Gastrocnemius medialis (tissue), 4 donors: Measurements from ENCODE around the gene SMAD4. TPM values are rescaled to one million over a fixed set of nuclear protein-coding genes. Genes with fewer than 3 reads are reported as not detected.
"Not testable (repeated sequence)": the region's sequence is repeated elsewhere in the genome, so short reads cannot be mapped to it uniquely, and the experiment has no call there.

Experiments used
- ATAC-seq, 2 donors: fragments of 150-250 bp; one replicate each; pipeline ENCODE4 v1.9.1; 2016
- DNase-seq, 2 donors: peaks; one replicate each; pipeline ENCODE4 v3.0.0-alpha.2; 2019
- H3K27ac ChIP-seq, 4 donors: fragments of 200-600 bp; sonication (generic); 1 replicate in 1 of 4; 2 replicates in 3 of 4; pipeline ENCODE4 v1.5.1; 2016 to 2018; ENCODE audit warnings: mild to moderate bottlenecking in 2 of 4, moderate library complexity in 1 of 4
- H3K27me3 ChIP-seq, 3 donors: fragments of 200-600 bp; sonication (generic) in 2 of 3; 1 replicate in 1 of 3; 2 replicates in 2 of 3; pipeline versions ENCODE4 v1.5.1 to v1.6.0; 2016 to 2019; ENCODE audit warnings: mild to moderate bottlenecking in 1 of 3, moderate library complexity in 1 of 3
- H3K36me3 ChIP-seq, 2 donors: fragments of 200-600 bp; sonication (generic) in 1 of 2; one replicate each; pipeline ENCODE4 v1.5.1; 2017 to 2018
- H3K4me1 ChIP-seq, 2 donors: fragments of 200-600 bp; sonication (generic) in 1 of 2; one replicate each; pipeline ENCODE4 v1.5.1; 2016 to 2017; ENCODE audit warnings: mild to moderate bottlenecking in 2 of 2
- H3K4me3 ChIP-seq, 4 donors: fragments of 200-600 bp; sonication (generic) in 3 of 4; 1 replicate in 1 of 4; 2 replicates in 3 of 4; pipeline ENCODE4 v1.5.1; 2016 to 2019; ENCODE audit warnings: mild to moderate bottlenecking in 2 of 4
- H3K9me3 ChIP-seq, 3 donors: fragments of 200-600 bp; sonication (generic) in 2 of 3; 1 replicate in 1 of 3; 2 replicates in 2 of 3; pipeline ENCODE4 v1.5.1; 2016 to 2019
- CTCF ChIP-seq, 5 experiments: fragments of 450-650 bp in 3 of 5; fragments of 200-600 bp in 2 of 5; sonication (generic) in 2 of 5; IDR thresholded peaks in 4 of 5; conservative IDR thresholded peaks in 1 of 5; 1 replicate in 4 of 5; 2 replicates in 1 of 5; pipeline ENCODE4 v1.5.1; 2016 to 2019; ENCODE audit warnings: antibody characterized with exemption in 5 of 5, mild to moderate bottlenecking in 3 of 5, moderate library complexity in 3 of 5
- POLR2A ChIP-seq, 2 donors: fragments of 450-650 bp; IDR thresholded peaks; one replicate each; pipeline ENCODE4 v1.6.1; 2017; ENCODE audit warnings: antibody characterized with exemption in 2 of 2, mild to moderate bottlenecking in 2 of 2, moderate library complexity in 2 of 2
- in situ Hi-C, 4 donors: fragments of 200-750 bp; cut with MboI; loops; one replicate each; pipeline versions ENCODE4 v1.15.0 to v1.8.0; 2017; ENCODE audit warnings: low sequenced_read_pairs in 4 of 4
- intact Hi-C: fragments of 100-400 bp; cut with DNase I; formaldehyde crosslinking; loops from one replicate; pipeline ENCODE4 v1.15.1; 2023; ENCODE audit warnings: low total_unique reads
- total RNA-seq, 4 donors: library from RNA; depleted of rRNA; stranded (reverse); fragments of >200 nt; gene quantifications; one replicate each; pipeline versions ENCODE4 v1.1.0 to v1.2.3, GENCODE V29; 2016

SMAD4 gene
- total RNA-seq, 4 donors from 2014 or later, result 148 to 210 (median 168) TPM

- intact Hi-C loops, result no loop called here
- ATAC-seq (no peak), DNase-seq (no peak)
- Histone ChIP-seq H3K9me3 (no peaks in the 10 kb centered on the region), H3K36me3 (no peaks in the 10 kb centered on the region), H3K4me1 (no peaks in the 10 kb centered on the region), H3K27ac (no peak overlapping the region), H3K4me3 (no peak overlapping the region), H3K27me3 (no peaks in the 10 kb centered on the region)
- in situ Hi-C loops, result loop anchor here (25.0 kb wide), 2 partner anchors 279 to 429 kb away; no protein-coding TSS in a partner anchor
- TF ChIP-seq POLR2A (IDR thresholded peaks at IDR 0.05), result no peak
- no peak for TF ChIP-seq CTCF (IDR thresholded peaks at IDR 0.05 in 4 of 5, conservative IDR thresholded peaks at IDR 0.05 in 1 of 5)
Measured at GRCh38 chr18:51108330-51108729, 78.3 kb downstream of the SMAD4 start.

- Histone ChIP-seq H3K27ac (no peak overlapping the region), H3K27me3 (no peaks in the 10 kb centered on the region), H3K9me3 (no peaks in the 10 kb centered on the region), H3K36me3 (no peaks in the 10 kb centered on the region), H3K4me3 (peak overlapping the region in 1 of 4 donors; percentile 39), H3K4me1 (no peaks in the 10 kb centered on the region)
- peak; percentile 9 to 17 for DNase-seq
- TF ChIP-seq CTCF (IDR thresholded peaks at IDR 0.05 in 4 of 5, conservative IDR thresholded peaks at IDR 0.05 in 1 of 5), result peak; percentile 89 to 98 (median 94)
- no peak for TF ChIP-seq POLR2A (IDR thresholded peaks at IDR 0.05)
- in situ Hi-C loops (loop anchor here (25.0 kb wide), 2 partner anchors 277 to 427 kb away; no protein-coding TSS in a partner anchor), intact Hi-C loops (loop anchor here (10.0 kb wide), 1 partner anchor 275 kb away; no protein-coding TSS in a partner anchor)
- peak; percentile 68 to 85 for ATAC-seq
Measured at GRCh38 chr18:51110073-51110797, 80.2 kb downstream of the SMAD4 start.

GRCh38 chr18:51111633-51112355 is 81.8 kb downstream of the SMAD4 start:
- not testable (repeated sequence) for H3K36me3 ChIP-seq, H3K4me1 ChIP-seq, H3K27me3 ChIP-seq, H3K9me3 ChIP-seq, H3K4me3 ChIP-seq, ATAC-seq, H3K27ac ChIP-seq, DNase-seq
- intact Hi-C loops, result loop anchor here (10.0 kb wide), 1 partner anchor 273 kb away; no protein-coding TSS in a partner anchor
- in situ Hi-C loops, result loop anchor here (25.0 kb wide), 2 partner anchors 276 to 426 kb away; no protein-coding TSS in a partner anchor

GRCh38 chr18:51116996-51117395 is 87.0 kb downstream of the SMAD4 start:
- intact Hi-C loops (loop anchor here (10.0 kb wide), 1 partner anchor 268 kb away; no protein-coding TSS in a partner anchor), in situ Hi-C loops (loop anchor here (25.0 kb wide), 2 partner anchors 270 to 420 kb away; no protein-coding TSS in a partner anchor)
- not testable (repeated sequence) for ATAC-seq, H3K4me1 ChIP-seq, H3K27me3 ChIP-seq, H3K9me3 ChIP-seq, H3K36me3 ChIP-seq, H3K4me3 ChIP-seq, H3K27ac ChIP-seq, DNase-seq

- ATAC-seq, H3K36me3 ChIP-seq, H3K9me3 ChIP-seq, H3K27me3 ChIP-seq, H3K4me1 ChIP-seq, H3K27ac ChIP-seq, H3K4me3 ChIP-seq, DNase-seq: not testable (repeated sequence)
- in situ Hi-C loops (loop anchor here (25.0 kb wide), 2 partner anchors 268 to 418 kb away; no protein-coding TSS in a partner anchor), intact Hi-C loops (loop anchor here (10.0 kb wide), 1 partner anchor 265 kb away; no protein-coding TSS in a partner anchor)
Measured at GRCh38 chr18:51119561-51119960, 89.5 kb downstream of the SMAD4 start.

- H3K4me3 ChIP-seq, H3K9me3 ChIP-seq, H3K4me1 ChIP-seq, ATAC-seq, H3K27me3 ChIP-seq, H3K27ac ChIP-seq, H3K36me3 ChIP-seq, DNase-seq: not testable (repeated sequence)
- in situ Hi-C loops, result loop anchor here (25.0 kb wide), 2 partner anchors 267 to 417 kb away; no protein-coding TSS in a partner anchor
- intact Hi-C loops, result loop anchor here (10.0 kb wide), 1 partner anchor 265 kb away; no protein-coding TSS in a partner anchor
Measured at GRCh38 chr18:51119976-51120375, 90.0 kb downstream of the SMAD4 start.
